IPS-18c (cell line): Measurements from ENCODE around the gene SH3RF3.

Source experiments
- H3K4me3 ChIP-seq: 2 replicates; pipeline ENCODE4 v1.7.0; 2013; ENCODE audit warnings: low read depth, mild to moderate bottlenecking, low read length, moderate library complexity; ENCODE audit not compliant: insufficient read depth
- H3K9me3 ChIP-seq: one replicate; pipeline ENCODE4 v1.6.1; 2013; ENCODE audit warnings: mild to moderate bottlenecking, low read length, moderate library complexity; ENCODE audit not compliant: control insufficient read depth, insufficient read depth

Gene SH3RF3

DNA sequence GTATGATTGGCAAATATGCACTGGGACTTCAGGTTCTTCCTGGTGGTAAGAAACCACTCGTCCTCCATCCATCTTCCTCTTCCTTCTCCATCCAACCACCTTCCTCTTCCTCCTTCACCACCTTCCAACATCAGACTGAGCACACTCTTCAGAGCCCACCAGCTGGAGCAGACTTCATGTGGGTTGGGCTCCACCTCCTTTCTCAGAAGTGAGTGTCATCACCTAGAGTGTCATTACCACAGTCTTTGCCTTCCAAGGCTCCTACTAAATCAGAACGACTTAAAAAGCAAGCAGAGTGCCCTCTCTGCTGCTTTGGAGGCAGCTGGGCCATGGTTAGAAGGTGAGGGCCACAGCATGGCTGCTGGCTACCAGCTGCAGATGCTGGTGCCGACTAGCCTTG lies 171.6 kb downstream of the SH3RF3 start:
- H3K9me3 ChIP-seq: no peaks in the 10 kb centered on the region
- no peak overlapping the region for H3K4me3 ChIP-seq

DNA sequence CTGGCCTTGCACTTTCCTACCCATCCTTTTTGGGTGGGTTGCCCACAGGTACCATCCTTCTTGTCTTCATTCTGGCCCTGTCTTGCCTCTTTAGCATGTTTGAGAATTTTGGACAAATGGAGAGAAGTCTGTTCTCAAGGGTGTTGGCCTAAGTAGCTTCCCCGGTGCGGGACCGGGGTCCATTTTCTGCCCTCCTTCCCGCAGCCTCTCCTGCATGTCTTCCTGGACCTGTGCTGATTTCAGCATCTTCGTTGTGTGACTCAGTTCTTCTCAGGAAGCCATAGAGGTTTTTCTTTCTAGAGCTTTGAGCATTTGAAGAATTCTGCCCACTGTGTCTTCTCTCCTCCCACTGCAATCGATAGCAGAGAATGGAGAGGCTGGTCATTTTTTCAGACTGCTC lies 172.7 kb downstream of the SH3RF3 start:
- no peaks in the 10 kb centered on the region for H3K9me3 ChIP-seq

DNA sequence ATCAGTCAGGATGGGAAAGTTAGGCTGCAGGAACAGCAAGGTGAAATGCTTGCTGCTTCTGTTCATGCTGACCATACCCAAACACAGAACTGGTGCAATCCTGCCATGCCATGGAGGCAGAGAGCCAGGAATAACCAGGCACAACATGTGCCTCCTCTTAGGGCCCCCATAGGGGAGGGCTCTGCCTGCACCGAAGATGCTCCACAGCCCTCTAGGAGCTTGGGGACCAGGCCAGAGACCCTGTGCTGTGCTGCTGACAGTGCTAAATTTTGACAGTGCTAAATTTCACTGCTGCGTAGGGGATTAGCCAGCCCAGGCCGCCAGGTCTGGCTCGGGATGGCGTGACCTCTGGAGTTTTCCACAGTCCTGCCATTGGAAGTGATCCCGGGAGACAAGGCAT lies 173.3 kb downstream of the SH3RF3 start:
- no peaks in the 10 kb centered on the region for H3K9me3 ChIP-seq
- no peak overlapping the region for H3K4me3 ChIP-seq

More for the DNA sequence above, 172.7 kb downstream of the SH3RF3 start:
- no peak overlapping the region for H3K4me3 ChIP-seq

DNA sequence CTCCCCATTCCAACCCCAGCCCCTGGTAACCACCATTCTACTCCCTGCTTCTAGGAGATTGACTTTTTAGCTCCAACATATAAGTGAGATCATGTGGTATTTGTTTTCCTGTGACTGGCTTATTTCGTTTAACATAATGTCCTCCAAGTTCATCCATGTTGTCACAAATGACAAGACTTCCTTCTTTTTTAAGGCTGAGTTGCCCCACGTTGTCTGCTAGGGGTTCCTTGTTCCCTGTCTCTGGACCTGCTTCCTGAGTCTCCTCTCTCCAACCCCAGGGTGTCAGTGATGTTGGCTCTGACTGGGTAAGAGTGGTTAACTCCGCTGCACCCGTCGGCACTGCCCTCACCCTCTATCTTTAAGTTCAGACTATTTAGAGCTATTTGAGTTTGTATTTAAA lies 175.2 kb downstream of the SH3RF3 start:
- Histone ChIP-seq H3K9me3 (no peaks in the 10 kb centered on the region), H3K4me3 (no peak overlapping the region)

DNA sequence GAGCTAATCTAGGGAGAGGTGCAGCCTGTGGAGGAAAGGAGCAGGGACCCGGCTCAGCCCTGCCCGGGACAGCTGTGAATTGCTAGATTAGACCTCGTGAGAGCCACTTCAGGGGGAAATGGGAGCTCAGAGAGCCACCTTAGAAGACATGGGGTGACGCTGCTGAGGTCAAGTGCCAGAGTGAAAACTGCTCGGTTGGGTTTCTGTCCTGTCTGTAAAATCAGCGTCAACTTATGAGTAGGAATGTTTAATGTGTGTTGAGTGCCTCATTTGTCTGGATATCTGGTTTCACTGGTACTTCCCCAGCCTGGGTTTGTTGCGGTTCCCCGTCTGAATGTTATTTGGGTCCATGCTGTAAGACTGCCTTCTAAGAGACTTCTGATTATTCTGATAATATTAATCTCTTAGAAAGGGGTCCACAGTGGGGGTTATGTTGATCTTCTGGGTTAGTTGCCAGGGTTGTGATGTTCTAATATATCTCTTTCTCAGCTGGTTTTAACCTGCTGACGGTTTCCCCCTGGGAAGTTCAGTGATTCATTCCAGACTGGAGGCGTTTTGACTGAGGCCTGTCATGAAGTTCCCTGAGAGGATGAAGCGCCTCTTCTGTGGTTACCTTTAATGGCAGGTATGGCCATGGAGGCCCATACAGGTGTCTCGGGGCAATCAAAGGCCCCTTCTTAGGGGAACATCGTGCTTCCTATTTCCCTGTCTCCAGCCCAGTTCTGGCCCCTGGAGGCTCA lies 175.9 kb downstream of the SH3RF3 start:
- H3K9me3 ChIP-seq: no peaks in the 10 kb centered on the region
- no peak overlapping the region for H3K4me3 ChIP-seq

DNA sequence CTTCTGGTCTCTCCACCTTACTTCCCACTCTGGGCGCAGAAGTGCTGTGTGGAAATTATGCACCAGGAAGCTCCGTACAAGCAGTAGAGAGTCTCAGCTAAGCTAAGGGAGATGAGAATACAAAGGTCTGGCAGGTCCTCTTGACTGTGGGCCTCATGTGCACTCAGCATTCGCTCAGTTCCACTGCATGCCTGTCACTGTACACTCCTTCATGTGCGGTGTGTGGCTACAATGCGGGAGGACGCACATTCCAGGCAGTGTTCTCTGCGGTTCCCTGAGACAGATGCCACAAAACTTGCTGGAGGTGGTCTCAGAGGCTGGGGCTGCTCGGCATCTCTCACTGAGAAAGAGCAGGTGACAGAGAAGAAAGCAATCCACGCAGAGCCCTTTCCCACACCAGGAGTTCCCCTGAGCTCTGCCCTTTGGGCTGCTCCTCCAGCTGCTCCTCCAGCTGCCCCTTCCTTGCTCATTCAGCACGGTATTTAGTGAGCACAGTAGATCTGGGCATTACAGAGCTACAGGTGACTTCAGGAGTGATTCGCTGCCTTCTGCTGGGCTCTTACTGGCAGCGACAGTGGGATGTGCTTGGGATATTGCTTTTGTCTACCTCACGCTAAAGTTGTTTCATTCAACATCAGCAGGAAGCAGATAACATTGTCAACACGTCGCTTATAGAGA lies 176.6 kb downstream of the SH3RF3 start:
- no peaks in the 10 kb centered on the region for H3K9me3 ChIP-seq
- H3K4me3 ChIP-seq: no peak overlapping the region

DNA sequence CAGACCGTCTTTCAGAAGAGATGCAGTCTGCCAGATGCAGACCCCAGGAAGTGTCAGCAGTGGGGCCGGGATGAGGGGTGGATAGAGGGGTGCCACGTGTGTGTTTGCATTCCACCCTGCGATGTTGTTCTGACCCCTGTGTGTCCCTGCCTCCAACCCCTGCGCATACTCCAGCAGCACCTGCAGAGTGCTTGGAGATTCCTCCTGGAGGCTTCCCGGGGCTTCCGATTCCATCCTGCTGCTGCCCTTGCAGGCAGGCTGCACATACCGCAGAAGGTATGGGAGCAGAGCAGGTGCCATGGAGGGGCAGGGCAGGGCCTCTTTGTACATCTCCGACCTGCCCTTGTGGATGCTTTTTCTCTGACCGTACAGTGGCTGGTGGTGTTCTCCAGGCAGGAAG lies 177.2 kb downstream of the SH3RF3 start:
- Histone ChIP-seq H3K4me3 (no peak overlapping the region), H3K9me3 (no peaks in the 10 kb centered on the region)

DNA sequence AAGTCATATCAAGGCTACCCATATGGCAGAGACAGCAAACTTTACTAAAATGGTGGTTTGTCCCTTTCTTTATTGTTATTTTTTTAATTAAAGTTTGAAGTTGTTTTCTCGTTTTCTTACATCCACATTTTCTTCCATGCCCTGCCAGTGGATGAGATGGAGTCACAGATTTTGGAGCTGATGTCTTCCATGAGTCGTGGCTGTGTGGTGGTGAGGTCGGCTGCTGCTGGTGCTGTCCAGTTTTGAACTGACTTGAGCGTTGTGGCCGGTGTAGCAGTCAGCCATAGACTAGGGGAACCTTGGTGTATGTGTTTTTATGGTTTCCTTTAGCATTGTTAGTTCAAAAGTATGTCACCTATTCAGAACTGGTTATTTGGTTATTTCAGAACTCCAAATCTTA lies 182.8 kb downstream of the SH3RF3 start:
- H3K4me3 ChIP-seq: no peak overlapping the region
- H3K9me3 ChIP-seq: no peaks in the 10 kb centered on the region

DNA sequence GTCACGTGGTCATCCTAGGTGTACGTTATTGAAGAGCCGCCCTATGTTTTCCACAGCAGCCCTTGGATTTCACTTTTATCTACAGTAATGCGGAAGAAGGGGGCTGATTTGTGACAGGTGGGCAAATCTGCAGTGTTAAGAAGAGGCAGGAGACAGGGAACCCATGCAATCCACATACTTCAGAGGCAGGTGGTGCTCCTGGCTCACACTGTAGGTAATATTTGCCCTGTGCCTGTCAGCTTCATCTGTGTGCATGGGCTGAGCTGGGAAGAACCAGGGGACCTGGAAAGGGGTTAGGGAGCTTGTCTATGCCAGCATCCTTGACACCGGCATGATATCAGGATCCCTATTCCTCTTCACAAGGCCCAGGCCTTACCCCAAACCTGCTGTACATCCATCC lies 183.9 kb downstream of the SH3RF3 start:
- H3K4me3 ChIP-seq: no peak overlapping the region
- H3K9me3 ChIP-seq: no peaks in the 10 kb centered on the region

DNA sequence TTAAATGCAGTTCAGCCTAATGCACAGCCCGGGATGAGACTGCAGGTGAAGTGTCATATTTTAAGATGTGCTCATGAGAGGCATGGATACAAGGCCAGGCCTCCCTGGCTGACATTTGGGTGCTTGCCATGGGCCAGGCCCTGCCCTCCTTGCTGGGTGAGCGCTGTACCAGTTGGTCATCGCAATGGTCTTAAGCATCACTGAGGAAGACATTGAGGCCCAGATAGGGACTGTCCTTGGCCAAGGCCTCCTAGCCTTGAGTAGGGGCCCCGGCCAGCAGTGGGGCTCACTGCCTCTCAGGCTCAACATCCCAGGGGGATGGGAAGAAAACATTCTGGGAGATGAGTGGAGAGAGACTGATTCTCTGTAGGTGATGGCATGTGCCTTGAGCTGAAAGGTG lies 184.3 kb downstream of the SH3RF3 start:
- H3K9me3 ChIP-seq: no peaks in the 10 kb centered on the region
- no peak overlapping the region for H3K4me3 ChIP-seq

DNA sequence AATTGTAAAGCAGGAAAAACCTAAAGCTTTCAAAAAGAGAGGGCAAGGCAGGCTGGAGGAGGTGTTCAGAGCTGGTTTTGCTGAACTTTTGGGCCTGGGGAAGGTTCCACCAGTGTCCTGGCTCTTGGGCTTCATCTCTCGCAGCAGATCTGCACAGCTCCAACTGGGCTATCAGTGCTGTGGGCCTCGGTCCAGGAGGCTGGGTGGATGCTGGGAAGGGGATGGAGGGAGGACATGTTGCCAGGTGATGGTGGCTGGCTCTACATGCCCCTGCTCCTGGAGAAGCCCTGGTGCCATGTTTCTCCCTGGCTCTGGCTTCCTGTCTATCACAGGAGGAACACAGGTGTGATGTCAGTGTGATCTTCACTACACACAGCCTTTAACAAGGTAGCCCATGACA lies 187.1 kb downstream of the SH3RF3 start:
- H3K4me3 ChIP-seq: no peak overlapping the region
- no peaks in the 10 kb centered on the region for H3K9me3 ChIP-seq

DNA sequence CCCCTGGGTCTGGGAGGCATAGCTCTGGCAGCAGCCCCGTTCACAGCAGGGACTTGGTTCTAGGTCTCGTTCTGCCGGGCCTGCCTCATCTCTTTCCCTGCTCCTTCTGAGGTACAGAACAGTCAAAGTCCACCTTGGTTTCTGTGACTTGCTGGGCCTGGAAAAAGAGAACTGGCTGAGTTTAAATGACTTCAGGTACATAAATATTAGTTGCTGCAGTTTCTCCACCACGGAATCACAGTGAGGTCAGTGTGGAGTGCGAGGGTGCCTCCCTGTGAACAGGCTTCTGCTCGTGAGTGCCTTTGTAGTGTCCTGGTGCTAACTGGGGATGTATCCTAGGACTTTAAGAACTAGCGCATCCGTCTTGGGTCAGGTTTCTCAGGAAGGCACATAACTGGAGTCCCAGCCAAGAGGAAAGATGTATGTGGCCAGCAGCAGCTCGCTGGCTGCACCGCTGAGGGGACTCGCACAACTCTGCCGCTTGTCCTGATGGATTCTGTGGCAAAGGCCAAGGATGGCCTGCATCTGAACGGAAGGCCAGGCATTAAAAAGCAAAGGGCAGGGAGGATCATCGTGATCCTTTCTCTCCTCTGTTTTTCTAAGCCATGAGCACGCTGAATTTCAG lies 188.6 kb downstream of the SH3RF3 start:
- Histone ChIP-seq H3K9me3 (no peaks in the 10 kb centered on the region), H3K4me3 (no peak overlapping the region)

DNA sequence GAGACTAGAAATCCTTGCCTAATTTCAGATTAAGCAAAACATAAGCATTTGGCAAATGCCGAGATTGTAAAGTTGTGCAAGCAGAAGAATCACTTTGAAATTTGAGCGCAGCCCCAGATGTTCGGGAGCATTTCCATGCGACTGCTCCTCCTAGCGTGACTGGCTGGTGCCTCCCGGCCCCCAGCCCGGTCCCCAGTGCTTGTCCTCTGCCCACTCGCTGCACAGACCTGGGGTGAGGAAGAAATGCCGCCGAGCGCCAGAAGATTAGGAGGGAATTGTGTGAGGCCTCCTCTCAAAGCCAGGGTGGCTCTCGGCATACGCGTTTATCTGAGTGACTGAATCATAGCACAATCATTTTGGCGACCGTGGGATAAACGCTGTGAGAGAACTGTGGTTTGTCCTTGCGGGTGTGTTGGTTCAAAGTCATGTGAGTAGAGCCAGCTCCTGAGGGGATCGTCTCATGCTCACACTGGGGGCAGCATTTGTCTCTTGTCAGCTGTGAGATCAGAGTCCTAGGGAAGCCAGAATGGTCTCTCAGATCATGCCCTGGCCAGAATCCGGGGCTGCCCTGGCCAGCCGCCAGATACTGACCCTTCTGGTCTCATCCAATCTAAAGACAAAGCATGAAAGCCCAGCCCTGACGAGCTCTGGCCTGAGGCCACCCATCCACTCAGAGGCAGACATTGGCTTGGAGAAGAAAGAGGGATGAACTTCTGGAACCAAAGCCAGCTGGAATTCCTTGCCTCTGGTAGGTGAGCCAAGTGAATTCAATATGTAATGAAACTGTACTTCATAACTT lies 189.3 kb downstream of the SH3RF3 start:
- no peaks in the 10 kb centered on the region for H3K9me3 ChIP-seq
- no peak overlapping the region for H3K4me3 ChIP-seq

DNA sequence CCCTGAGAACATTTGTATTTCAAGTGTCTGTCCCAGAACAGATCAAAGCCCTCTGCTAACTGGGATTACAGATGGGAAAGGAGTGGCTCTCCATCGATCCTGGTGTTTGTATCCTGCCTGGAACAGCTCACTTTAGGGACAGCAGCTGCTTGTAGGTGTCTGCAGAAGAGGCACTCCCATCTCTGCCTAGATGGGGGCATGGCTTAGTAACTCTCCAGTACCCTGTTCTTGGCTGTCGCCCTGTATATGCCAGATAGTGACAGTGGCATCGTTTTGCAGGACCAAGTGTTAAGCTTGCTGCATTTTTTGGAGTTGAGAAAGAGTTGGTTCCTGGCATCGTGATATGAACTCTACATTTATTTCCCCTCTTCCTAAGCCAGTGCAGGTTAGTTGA lies 189.9 kb downstream of the SH3RF3 start:
- H3K9me3 ChIP-seq: no peaks in the 10 kb centered on the region
- no peak overlapping the region for H3K4me3 ChIP-seq

DNA sequence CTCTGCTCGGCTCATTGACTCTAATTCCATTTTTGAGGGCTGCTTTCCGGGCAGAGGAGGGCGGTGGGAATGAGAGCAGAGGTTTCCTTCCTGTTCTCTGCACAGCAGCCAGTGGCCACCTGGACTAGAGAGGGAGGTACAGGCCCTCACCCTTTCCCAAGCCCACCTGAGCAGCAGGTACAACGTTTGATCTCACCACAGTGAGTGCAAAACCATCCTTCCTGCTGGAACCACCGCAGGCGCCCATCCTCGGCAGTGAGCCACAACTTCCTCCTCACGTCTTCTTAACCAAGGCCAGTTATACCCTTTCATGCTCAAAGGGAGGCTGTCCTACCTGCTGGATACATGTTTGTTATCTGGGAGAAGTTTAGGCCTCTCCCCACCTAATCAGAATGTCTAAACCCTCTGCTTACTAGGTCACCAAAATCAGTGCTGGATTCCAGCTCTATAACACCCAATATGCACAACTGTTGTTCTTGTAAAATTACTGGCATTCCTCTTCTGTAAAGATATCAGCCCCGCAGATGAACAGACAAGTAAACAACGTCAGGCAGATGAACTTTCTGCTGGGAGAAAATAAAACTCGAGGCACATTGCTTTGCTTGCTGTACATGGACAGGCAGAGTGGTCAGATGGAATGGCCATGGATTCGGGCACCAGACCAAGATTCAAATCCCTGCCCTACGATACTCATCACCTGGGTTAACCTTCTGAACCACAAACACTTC lies 191.4 kb downstream of the SH3RF3 start:
- no peak overlapping the region for H3K4me3 ChIP-seq
- H3K9me3 ChIP-seq: no peaks in the 10 kb centered on the region

DNA sequence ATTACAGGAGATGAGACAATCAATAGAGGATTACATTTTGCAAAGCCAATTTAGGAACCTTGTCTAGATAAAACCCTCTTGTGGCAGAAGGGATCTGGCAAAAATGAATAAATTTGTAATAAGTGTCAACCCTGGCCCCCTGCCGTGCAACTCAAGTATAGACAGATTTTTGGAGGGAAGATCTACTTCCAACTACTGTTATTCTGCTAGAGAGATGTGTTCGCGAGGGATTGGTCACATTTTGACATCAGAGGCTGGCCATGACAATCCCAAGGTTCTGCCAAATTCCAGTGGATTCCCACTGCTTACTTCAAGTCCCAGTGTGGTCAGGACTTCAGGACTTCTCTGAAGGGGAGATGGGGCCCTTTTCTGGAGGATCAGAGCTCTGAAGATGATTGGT lies 192.6 kb downstream of the SH3RF3 start:
- Histone ChIP-seq H3K4me3 (no peak overlapping the region), H3K9me3 (no peaks in the 10 kb centered on the region)

DNA sequence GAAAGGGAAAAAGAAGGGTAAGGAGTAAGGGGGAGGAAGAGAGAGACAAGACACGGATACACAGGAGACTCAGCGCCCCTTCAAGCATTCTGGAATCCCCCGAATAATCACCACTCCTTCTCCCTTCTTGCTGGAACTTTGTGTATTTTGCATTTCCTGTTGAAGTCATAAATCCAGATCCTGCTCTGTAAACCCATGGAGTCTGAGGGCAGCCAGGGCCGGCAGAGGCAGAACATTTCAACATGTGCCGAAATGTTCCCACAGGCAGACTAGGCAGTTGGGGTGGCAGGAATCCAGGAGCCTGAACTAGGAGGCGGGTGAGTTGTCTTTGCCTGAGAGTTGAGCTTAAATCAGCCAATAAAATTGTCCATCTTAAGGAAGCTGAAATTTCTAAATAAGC lies 193.1 kb downstream of the SH3RF3 start:
- no peaks in the 10 kb centered on the region for H3K9me3 ChIP-seq
- no peak overlapping the region for H3K4me3 ChIP-seq
